GM18519 (cell line): Measurements from ENCODE around the gene SOAT2.
"Not testable (repeated sequence)": the region's sequence is repeated elsewhere in the genome, so short reads cannot be mapped to it uniquely, and the experiment has no call there.

Experiments used
- ATAC-seq: cut with Tn5 transposase; IDR thresholded peaks from one replicate; pipeline ENCODE4 v1.9.1; 2021; ENCODE audit warnings: mild to moderate bottlenecking, moderate library complexity; ENCODE audit not compliant: unreplicated experiment, low FRiP score

Gene SOAT2

DNA sequence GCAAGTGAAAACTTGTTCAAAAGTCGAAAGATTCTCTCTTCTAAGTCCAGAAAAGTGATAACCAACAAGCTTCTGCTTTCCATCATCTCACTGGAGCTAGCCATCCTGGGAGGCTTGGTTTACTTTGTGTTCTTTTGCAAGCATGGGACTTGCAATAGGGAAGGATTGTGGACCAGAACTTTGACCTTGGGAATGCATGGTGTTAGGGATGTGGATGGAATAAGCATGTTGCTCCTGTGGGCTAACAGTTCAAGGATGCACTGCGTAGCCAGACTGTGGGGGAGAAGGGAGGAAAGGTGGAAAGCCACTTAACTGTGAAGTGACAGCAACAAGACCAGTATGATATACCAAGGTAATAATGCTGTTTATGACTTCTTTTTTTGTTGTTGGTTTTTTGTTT lies 28.6 kb downstream of the SOAT2 start:
- ATAC-seq: no peak

DNA sequence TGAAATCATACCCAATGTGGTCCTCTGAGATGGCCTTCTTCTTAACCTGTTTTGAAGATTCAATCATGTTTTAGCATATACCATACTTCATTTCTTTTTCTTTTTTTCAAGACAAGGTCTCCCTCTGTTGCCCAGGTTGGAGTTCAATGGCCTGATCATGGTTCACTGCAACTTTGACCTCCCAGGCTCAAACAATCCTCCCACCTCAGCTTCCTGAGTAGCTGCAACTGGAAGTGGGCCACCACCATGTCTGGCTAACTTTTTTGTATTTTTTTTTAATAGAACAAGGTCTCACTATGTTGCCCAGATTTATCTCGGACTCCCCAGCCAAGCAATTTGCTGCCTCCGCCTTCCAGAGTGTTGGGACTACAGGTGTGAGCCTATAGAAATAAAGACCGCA lies 30.4 kb downstream of the SOAT2 start:
- ATAC-seq: no peak

DNA sequence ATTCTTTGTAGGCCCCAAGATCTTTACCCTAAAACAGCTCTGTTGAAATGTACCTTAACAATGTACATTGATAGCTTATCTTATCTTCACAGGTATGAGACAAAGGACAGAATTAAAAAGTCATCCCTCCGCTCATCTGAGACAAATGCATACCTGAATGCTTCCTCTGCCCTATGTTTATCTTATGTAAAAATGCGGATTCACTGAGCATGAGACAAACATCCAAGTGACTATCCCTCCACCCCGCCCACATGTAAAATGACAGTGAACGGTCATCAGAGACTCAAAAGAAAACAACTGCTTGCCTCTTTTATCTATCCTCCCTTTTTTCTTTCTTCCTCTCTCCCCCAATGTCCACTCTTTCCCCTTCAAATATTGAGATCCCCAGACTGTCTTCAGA lies 40.1 kb downstream of the SOAT2 start:
- no peak for ATAC-seq

DNA sequence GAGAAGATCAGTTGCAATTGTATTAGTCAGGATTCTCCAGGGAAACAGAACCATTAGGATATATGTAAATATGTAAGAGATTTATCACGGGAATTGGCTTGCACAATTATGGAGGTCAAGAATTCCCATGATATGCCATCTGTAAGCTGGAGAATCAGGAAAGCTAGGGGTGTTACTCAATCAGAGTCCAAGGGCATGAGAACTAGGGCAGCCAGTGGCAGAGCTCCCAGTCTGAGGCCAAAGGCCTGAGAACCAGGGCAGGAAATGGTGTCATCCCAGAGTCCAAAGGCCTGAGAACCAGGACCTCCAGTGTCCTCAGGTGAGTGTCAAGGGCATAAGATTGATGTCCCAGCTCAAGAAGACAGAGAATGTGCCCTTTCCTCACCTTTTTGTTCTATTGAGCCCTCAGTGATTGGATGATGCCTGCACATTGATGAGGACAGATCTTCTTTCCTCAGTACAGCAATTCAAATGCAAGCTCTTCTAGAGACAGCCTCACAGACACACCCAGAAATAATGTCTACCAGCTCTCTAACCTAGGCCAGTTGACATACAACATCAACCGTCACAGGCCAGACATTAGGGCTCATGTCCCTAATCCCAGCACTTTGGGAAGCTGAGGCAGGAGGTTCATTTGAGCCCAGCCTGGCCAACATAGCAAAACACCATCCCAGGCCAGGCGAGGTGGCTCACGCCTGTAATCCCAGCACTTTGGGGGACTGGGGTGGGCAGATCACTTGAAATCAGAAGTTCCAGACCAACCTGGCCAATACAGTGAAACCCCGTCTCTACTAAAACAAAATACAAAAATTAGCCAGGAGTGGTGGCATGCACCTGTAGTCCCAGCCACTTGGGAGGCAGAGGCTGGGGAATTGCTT lies 42.3 kb downstream of the SOAT2 start:
- no peak for ATAC-seq

DNA sequence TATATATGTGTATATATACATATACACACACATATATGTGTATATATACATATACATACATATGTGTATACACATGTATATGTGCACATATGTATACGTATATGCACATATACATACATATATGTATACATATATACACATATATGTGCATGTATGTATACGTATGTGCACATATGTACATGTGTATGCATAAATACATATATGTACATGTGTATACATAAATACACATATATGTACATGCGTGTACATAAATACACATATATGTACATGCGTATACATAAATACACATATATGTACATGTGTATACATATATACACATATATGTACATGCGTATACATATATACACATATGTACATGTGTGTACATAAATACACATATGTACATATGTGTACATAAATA lies 43.9 kb downstream of the SOAT2 start:
- ATAC-seq: no peak

DNA sequence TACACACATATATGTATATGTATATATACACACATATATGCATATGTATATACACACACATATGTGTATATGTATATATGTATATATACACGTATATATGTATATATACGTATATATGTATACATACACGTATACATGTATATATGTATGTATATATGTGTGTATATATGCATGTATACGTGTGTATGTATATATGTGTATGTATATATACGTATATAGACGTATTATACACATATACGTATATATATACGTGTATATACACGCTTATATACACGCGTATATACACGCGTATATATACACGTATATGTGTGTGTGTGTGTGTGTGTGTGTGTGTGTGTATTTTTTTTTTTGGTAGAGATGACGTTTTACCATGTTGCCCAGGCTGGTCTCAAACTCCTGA lies 44.4 kb downstream of the SOAT2 start:
- no peak for ATAC-seq

DNA sequence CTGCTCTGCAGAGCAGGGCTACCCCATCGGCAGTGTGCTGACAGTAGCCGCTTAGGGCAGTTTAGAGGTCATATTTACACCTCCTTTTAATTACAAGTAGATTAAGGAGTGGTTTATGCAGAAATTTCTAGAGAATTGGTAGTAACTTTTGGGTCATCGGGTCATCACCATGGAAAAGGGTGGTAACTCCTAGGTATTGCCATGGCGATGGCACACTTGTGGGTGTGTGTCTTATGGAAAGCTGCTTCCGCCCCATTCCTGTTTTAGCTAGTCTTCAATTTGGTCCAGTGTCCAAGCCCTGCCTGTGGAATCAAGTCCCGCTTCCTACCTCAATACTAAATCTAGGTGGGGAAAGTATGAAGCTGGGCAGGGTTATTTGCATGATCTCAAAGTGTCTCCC lies 47.8 kb downstream of the SOAT2 start:
- ATAC-seq: no peak

DNA sequence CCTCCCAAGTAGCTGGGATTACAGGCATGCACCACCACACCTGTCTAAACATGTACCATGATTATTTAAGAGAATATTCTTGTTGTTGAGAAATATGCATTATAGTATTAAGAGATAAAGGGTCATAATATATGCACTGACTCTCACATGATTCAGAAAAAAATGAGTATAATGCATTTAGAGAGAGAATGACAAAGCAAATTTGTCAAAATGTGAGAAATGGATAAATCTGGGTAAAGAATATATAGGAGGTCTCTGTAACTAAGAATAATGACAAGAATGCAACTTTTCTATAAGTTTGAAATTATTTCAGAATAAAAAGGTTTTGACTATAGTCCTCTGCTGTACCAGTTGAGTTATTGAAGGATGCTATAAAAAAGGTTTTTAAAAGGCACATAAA lies 49.1 kb downstream of the SOAT2 start:
- no peak for ATAC-seq

DNA sequence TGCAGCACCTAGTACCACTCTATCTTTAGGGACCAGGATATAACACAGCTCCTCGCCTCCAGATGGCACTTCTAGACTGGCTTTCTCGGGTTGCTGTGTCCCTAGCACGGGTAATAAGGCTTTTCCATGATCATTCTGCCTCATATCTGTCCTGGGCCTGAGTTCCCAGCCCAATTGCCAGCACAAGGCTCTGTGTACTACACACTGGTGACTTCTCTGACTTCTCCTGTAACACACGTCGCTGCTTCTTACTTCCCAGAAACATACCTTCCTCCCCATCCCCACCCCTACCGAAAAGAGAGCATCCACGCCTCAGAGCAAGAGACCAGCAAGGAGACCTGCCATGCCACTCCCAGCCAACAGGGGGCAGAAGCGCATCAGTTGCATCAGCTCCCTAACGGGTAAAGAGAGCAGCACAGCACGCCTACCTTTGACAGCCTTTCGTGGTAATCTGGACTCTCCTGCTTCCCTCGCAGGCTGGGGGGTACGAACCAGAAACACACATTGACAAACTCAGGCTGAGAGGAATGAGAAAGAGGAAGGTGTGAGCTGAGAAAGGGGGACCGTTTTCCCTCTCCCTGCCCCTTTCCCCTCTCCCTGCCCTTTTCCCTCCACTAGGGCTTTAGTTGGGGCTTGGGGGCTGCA lies 56.0 kb downstream of the SOAT2 start:
- no peak for ATAC-seq

DNA sequence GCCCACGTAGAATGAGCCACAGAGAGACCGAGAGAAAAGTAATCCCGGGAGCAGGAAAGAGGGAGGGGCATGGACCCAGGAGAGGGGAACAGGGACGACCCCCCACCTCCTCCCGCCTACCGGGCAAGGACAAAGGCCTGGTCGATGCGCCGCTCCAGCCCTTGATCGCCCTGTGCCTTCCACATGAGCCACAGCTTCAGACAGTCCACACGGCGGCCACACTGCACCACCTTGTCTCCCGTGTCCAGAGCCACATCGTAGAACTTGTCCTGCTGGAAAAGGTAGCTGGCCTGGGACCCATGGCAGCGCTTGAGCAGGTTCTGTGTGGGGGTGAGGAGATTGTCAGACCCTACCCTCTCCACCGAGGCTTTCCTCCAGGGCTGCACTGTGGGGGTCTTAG lies 56.7 kb downstream of the SOAT2 start:
- no peak for ATAC-seq

DNA sequence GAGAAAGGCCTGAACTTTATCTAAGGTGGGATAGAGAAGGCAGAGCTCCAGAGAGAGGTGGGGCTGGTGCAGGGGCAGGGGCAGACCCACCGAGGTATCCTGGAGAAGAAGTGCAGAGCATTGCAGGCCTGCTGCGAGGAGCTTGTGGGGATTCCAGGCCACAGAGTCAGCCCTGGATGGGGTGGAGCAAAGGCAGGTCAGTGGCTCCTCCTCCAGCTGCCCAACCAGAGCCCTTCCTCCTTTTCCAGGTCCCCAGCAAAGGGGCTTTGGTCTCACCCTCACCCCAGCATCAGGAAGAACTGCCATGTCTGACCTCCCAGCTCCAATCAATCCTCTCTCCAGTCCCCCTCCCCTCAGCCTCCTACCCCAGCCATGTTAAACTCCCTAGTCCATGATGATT lies 57.4 kb downstream of the SOAT2 start:
- ATAC-seq: no peak

DNA sequence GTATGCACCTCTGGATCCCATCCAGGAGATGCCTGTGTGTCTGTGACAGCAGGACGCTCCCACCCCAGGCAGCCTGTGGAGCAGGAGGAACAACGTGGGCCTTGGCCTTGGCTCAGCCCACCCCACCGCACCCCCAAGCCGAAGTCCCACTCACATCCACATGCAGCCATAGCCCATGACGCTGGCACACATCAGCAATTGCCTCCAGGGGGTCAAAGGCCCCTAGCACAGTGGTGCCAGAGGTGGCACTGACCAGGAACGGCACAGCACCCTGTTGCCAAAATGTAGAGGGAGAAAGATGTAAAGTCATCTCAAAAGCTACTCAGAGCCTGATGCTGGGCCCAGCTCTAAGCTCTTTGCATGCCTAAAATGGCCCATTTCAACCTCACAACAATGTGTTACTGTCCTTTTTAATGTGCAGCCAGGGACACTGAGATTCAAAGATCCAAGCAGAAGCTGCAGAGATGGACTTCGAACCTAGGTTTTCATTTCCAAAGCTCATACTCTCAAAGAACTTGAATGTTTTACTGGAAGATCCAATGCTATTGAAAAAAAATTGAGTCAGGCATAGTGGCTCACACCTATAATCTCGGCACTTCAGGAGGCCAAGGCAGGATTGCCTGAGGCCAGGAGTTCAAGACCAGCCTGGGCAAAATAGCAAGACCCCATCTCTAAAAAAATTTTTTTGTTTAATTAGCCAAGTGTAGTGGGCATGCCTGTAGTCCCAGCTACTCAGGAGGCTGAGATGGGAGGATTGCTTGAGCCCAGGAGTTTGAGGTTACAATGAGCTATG lies 58.0 kb downstream of the SOAT2 start:
- ATAC-seq: no peak

DNA sequence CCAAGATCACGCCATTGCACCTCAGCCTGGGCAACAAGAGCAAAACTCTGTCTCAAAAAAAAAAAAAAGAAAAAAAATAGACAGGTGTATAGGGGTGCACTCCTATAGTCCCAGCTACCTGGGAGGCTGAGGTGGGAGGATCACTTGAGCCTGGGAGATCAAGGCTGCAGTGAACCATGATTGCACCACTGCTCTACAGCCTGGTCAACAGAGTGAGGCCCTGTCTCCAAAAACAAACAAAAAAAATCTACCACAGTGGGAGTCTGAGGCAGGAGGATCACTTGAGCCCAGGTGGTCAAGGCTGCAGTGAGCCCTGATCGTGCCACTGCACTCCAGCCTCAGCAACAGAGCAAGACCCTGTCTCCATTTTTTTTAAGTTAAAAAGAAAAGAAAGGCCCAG lies 59.7 kb downstream of the SOAT2 start:
- ATAC-seq: not testable (repeated sequence)

DNA sequence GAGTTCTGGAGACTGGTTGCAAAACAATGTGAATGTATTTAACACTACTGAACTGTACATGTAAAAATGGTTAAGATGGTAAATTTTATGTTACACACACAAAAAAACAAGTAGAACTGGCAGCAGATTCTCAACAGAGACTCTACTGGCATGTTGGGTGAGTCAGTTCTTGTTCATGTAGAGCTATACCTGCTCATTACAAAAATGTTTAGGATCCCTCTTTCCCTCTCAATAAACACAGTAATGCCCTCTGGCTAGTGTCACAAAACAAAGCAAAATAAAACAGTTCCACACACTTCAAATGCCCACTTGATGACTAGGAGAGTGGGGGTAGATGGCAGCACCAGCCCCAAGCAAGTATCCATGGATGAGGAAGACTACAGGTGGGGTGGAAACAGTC lies 63.6 kb downstream of the SOAT2 start:
- no peak for ATAC-seq

DNA sequence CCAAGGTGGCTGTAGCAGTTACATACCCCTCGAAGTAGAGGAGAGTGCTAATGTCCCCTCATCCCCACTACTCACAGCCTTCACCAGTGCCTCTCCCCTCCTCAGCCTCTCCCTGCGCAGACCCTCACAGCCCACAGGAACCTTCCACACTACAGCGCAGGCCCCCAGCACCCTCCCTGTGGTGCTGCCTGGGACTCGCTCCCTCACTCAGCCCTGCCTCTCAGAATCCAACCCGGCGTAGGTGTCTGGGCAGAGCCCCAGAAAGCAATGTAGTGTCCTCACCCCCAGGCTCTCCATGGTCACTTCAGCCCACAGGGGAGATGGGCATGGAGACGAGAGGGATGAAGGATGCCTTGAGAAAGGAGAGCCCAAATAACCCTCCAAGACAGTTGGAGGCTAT lies 66.4 kb downstream of the SOAT2 start:
- no peak for ATAC-seq

DNA sequence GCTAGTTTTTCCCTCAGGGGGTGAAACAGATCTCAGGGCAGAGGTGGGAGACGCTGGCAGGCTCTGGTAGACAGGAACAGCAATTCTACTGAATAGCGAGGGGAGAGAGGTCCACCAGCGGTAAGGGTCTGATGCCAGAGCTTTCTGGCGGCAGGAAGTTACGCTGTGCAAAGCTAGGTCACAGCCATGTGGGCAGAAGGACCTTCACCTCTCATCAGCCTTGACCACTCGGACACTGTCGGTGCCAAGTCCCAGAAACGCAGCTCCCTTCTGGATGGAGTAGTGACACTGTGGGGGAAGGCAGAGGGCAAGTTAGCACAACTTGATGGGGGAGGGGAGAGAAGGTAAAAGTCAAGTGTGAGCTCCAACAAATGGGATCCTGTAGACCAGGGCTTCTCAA lies 66.9 kb downstream of the SOAT2 start:
- ATAC-seq: no peak

DNA sequence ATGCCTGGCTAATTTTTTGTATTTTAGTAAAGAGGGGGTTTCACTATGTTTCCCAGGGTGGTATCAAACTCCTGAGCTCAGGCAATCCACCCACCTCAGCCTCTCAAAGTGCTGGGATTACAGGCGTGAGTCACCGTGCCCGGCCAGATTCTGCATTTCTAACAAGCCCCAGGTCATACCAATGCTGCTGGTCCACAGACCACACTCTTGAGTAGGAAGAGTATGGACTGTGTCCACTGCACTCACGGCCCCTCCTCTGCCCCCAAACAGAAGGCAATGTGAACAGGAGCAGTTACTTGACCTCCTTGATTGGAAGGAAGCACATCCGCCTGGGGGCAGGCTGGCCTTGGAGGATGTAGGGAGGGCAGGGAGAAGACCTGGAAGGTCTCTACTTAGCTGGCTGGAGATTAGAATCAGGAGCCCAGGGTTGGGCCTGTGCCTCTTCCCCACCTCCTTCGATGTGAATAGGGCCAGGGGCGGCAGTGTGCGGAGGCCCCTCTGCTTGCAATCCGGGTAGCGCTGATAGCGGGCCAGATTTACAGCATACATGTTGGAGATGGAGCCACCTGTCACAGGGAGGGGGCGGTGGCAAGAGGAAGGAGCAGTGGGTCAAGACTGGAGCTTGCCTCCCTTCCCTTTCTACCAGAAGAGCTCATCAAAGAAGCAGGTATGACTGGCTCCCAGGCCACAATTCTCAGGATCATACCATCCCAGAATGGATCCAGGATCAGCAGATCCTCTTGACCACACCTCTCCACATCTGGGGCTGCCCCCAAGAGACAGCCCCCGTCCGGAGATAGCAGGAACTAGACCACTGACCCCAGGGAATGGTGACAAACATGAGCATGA lies 67.8 kb downstream of the SOAT2 start:
- no peak for ATAC-seq

DNA sequence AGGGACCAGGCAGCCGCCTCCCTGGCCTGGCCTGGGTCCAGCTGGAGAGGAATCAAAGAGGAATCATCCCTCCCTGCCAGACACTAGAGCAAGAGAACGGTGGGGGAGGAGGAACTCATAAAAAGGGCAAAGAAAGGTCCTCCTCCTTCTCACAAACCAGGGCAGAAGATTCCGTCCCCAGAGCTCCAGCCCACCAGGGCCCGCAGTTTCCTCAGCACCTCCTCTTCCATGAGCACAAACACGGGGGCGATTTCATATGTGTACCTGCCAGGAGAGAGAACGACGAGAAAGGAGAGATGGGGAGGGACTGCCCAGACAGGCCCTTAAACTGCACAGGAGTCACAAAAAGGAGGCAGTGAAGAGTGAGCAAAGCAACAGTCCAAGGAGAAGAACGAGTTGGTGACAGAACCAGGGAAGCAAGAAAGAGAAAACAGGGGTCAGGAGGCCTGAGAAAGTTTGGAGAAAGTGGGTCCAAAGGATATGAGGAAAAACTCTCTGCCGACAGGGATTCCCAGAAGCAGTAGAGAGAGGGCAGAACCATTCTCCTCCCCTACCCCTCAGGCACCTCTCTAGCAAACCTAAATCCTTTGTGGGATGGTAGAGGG lies 68.5 kb downstream of the SOAT2 start:
- no peak for ATAC-seq

DNA sequence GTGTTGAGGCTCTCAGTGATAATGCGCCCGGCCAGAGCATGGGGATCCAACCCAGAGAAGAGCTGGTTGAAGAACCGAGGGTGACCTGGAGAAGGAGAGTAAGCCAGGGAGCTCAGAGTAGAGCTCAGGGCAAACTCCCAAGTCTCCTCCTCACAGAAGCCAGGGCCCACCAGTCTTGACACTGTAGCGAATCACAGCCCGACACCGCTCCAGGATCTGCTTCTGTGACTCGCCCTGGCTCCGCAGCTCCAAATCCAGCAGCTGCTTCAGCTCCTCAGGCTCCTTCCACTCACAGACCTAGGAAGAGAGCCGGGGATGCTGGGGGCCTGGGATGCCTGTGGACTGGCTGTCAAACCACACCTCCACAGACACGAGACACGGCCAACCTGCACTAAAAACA lies 69.1 kb downstream of the SOAT2 start:
- no peak for ATAC-seq

DNA sequence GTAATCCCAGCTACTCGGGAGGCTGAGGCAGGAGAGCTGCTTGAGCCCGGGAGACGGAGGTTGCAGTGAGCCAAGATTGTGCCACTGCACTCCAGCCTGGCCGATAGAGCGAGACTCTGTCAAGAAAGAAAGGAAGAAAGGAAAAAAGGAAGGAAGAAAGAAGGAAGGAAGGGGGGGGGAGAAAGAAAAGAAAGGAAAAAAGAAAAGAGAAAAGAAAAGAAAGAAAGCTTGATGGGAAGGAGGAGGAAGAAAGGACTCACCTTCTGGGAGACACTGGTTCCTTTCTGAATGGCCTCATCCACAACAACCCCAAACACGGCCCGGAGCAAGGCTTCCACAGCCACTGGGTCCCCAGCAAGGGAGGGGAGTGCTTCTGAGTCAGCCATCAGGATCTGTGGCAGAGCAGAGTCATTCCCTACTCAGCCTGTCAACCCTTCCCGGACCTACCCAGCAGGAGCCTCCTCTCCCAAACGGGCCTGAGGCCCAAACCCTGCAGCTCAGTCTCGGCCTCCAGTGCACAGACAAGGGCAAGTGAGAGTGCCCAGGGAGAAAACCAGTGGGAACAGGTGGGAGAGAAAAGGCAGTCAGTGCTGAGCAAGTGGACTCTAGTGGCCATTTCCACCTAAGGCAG lies 69.9 kb downstream of the SOAT2 start:
- no peak for ATAC-seq
